Activated CD8-positive, alpha-beta memory T cell treated with anti-CD3 and anti-CD28 coated beads, Interleukin-2, amount 50 U/mL, for 4 hours (primary cell): Measurements from ENCODE around the gene DNAJC16.
A peak's percentile ranks its signal among the peaks of the same experiment; 100 is the strongest.
"Not testable (repeated sequence)": the region's sequence is repeated elsewhere in the genome, so short reads cannot be mapped to it uniquely, and the experiment has no call there.

ENCODE experiments used
- DNase-seq: peaks from one replicate; pipeline ENCODE4 v3.0.0-alpha.2; 2020

The DNAJC16 gene

GRCh38 chr1:15592285-15592684 lies 65.6 kb downstream of the DNAJC16 start:
- DNase-seq = no peak

- DNase-seq = no peak
Measured at GRCh38 chr1:15595809-15596617, 69.4 kb downstream of the DNAJC16 start.

- no peak for DNase-seq
Measured at GRCh38 chr1:15598436-15598835, 71.8 kb downstream of the DNAJC16 start.

- peak; percentile 91 for DNase-seq
Measured at GRCh38 chr1:15603050-15603965, 76.7 kb downstream of the DNAJC16 start.

- DNase-seq = not testable (repeated sequence)
Measured at GRCh38 chr1:15603966-15604282, 77.3 kb downstream of the DNAJC16 start.

- not testable (repeated sequence) for DNase-seq
Measured at GRCh38 chr1:15604400-15604799, 77.8 kb downstream of the DNAJC16 start.

- no peak for DNase-seq
Measured at GRCh38 chr1:15605398-15606383, 79.0 kb downstream of the DNAJC16 start.

- DNase-seq = no peak
Measured at GRCh38 chr1:15609631-15610030, 83.0 kb downstream of the DNAJC16 start.

GRCh38 chr1:15610167-15610566 lies 83.5 kb downstream of the DNAJC16 start:
- no peak for DNase-seq

GRCh38 chr1:15616373-15617172 lies 89.9 kb downstream of the DNAJC16 start:
- DNase-seq = no peak

- peak; percentile 94 for DNase-seq
Measured at GRCh38 chr1:15617173-15618076, 90.8 kb downstream of the DNAJC16 start, which contains the start of gene DDI2. Gene DDI2, plus strand, starts transcription at chr1:15617458. Its CDS starts 213 bp downstream, at chr1:15617671.

GRCh38 chr1:15618077-15618654 lies 91.5 kb downstream of the DNAJC16 start:
- DNase-seq = no peak

GRCh38 chr1:15618655-15619525 lies 92.2 kb downstream of the DNAJC16 start:
- no peak for DNase-seq

GRCh38 chr1:15620155-15620545 lies 93.5 kb downstream of the DNAJC16 start:
- no peak for DNase-seq

- no peak for DNase-seq
Measured at GRCh38 chr1:15620902-15621682, 94.4 kb downstream of the DNAJC16 start.

- DNase-seq = no peak
Measured at GRCh38 chr1:15621975-15622374, 95.3 kb downstream of the DNAJC16 start.

- no peak for DNase-seq
Measured at GRCh38 chr1:15622712-15623373, 96.2 kb downstream of the DNAJC16 start.

- no peak for DNase-seq
Measured at GRCh38 chr1:15623435-15623834, 96.8 kb downstream of the DNAJC16 start.
